ENCODE results near the gene AMBRA1. TPM values are rescaled to one million over a fixed set of nuclear protein-coding genes. Genes with fewer than 3 reads are reported as not detected.
A peak's percentile ranks its signal among the peaks of the same experiment; 100 is the strongest.

AMBRA1 gene
- total RNA-seq, 1 donor = 29.1 TPM

GRCh38 chr11:46562527-46562926, 31.3 kb downstream of the AMBRA1 start:
- Histone ChIP-seq H3K9me3 (ENCODE audit: low read depth, low read length) (no peaks in the 10 kb centered on the region), H3K4me3 (ENCODE audit: low read length) (no peak overlapping the region), H3K27me3 (ENCODE audit: insufficient read depth, low read length) (no peaks in the 10 kb centered on the region), H3K4me1 (ENCODE audit: insufficient read depth, low read length) (peaks cover 23% of the 10 kb centered on the region)

GRCh38 chr11:46560300-46560991, 33.4 kb downstream of the AMBRA1 start:
- Histone ChIP-seq H3K9me3 (ENCODE audit: low read depth, low read length) (no peaks in the 10 kb centered on the region), H3K4me3 (ENCODE audit: low read length) (peak overlapping the region; percentile 22), H3K4me1 (ENCODE audit: insufficient read depth, low read length) (peaks cover 23% of the 10 kb centered on the region), H3K27me3 (ENCODE audit: insufficient read depth, low read length) (no peaks in the 10 kb centered on the region)

- Histone ChIP-seq H3K4me3 (ENCODE audit: low read length) (no peak overlapping the region), H3K9me3 (ENCODE audit: low read depth, low read length) (no peaks in the 10 kb centered on the region), H3K4me1 (ENCODE audit: insufficient read depth, low read length) (peaks cover 25% of the 10 kb centered on the region), H3K27me3 (ENCODE audit: insufficient read depth, low read length) (no peaks in the 10 kb centered on the region)
Observed at GRCh38 chr11:46559815-46560214, 34.0 kb downstream of the AMBRA1 start.

- Histone ChIP-seq H3K9me3 (ENCODE audit: low read depth, low read length) (no peaks in the 10 kb centered on the region), H3K27me3 (ENCODE audit: insufficient read depth, low read length) (no peaks in the 10 kb centered on the region), H3K4me1 (ENCODE audit: insufficient read depth, low read length) (peaks cover 46% of the 10 kb centered on the region), H3K4me3 (ENCODE audit: low read length) (no peak overlapping the region)
Observed at GRCh38 chr11:46557684-46558151, 36.1 kb downstream of the AMBRA1 start.

- Histone ChIP-seq H3K4me1 (ENCODE audit: insufficient read depth, low read length) (peaks cover 28% of the 10 kb centered on the region), H3K4me3 (ENCODE audit: low read length) (no peak overlapping the region), H3K27me3 (ENCODE audit: insufficient read depth, low read length) (no peaks in the 10 kb centered on the region), H3K9me3 (ENCODE audit: low read depth, low read length) (no peaks in the 10 kb centered on the region)
Observed at GRCh38 chr11:46555267-46556054, 38.4 kb downstream of the AMBRA1 start.

- Histone ChIP-seq H3K27me3 (ENCODE audit: insufficient read depth, low read length) (no peaks in the 10 kb centered on the region), H3K4me3 (ENCODE audit: low read length) (no peak overlapping the region), H3K4me1 (ENCODE audit: insufficient read depth, low read length) (peaks cover 23% of the 10 kb centered on the region), H3K9me3 (ENCODE audit: low read depth, low read length) (no peaks in the 10 kb centered on the region)
Observed at GRCh38 chr11:46554213-46555147, 39.3 kb downstream of the AMBRA1 start.

- Histone ChIP-seq H3K4me1 (ENCODE audit: insufficient read depth, low read length) (peaks cover 23% of the 10 kb centered on the region), H3K4me3 (ENCODE audit: low read length) (no peak overlapping the region), H3K27me3 (ENCODE audit: insufficient read depth, low read length) (no peaks in the 10 kb centered on the region), H3K9me3 (ENCODE audit: low read depth, low read length) (no peaks in the 10 kb centered on the region)
Observed at GRCh38 chr11:46553814-46554212, 40.0 kb downstream of the AMBRA1 start.

GRCh38 chr11:46551261-46551660, 42.6 kb downstream of the AMBRA1 start:
- Histone ChIP-seq H3K27me3 (ENCODE audit: insufficient read depth, low read length) (no peaks in the 10 kb centered on the region), H3K4me3 (ENCODE audit: low read length) (no peak overlapping the region), H3K4me1 (ENCODE audit: insufficient read depth, low read length) (peaks cover 23% of the 10 kb centered on the region), H3K9me3 (ENCODE audit: low read depth, low read length) (no peaks in the 10 kb centered on the region)

GRCh38 chr11:46547579-46547978, 46.2 kb downstream of the AMBRA1 start:
- Histone ChIP-seq H3K9me3 (ENCODE audit: low read depth, low read length) (no peaks in the 10 kb centered on the region), H3K4me3 (ENCODE audit: low read length) (no peak overlapping the region), H3K27me3 (ENCODE audit: insufficient read depth, low read length) (no peaks in the 10 kb centered on the region), H3K4me1 (ENCODE audit: insufficient read depth, low read length) (no peaks in the 10 kb centered on the region)

GRCh38 chr11:46543564-46543963, 50.3 kb downstream of the AMBRA1 start:
- no peaks in the 10 kb centered on the region for H3K27me3 ChIP-seq (ENCODE audit: insufficient read depth, low read length)
- no peaks in the 10 kb centered on the region for H3K4me1 ChIP-seq (ENCODE audit: insufficient read depth, low read length)
- H3K4me3 ChIP-seq (ENCODE audit: low read length) = no peak overlapping the region
- no peaks in the 10 kb centered on the region for H3K9me3 ChIP-seq (ENCODE audit: low read depth, low read length)

- Histone ChIP-seq H3K9me3 (ENCODE audit: low read depth, low read length) (no peaks in the 10 kb centered on the region), H3K4me3 (ENCODE audit: low read length) (no peak overlapping the region), H3K4me1 (ENCODE audit: insufficient read depth, low read length) (peaks cover 4% of the 10 kb centered on the region), H3K27me3 (ENCODE audit: insufficient read depth, low read length) (no peaks in the 10 kb centered on the region)
Observed at GRCh38 chr11:46541593-46542371, 52.0 kb downstream of the AMBRA1 start.

GRCh38 chr11:46540807-46541206, 53.0 kb downstream of the AMBRA1 start:
- no peak overlapping the region for H3K4me3 ChIP-seq (ENCODE audit: low read length)
- H3K9me3 ChIP-seq (ENCODE audit: low read depth, low read length) = no peaks in the 10 kb centered on the region
- H3K27me3 ChIP-seq (ENCODE audit: insufficient read depth, low read length) = no peaks in the 10 kb centered on the region
- peaks cover 4% of the 10 kb centered on the region for H3K4me1 ChIP-seq (ENCODE audit: insufficient read depth, low read length)

- Histone ChIP-seq H3K4me1 (ENCODE audit: insufficient read depth, low read length) (peaks cover 11% of the 10 kb centered on the region), H3K4me3 (ENCODE audit: low read length) (no peak overlapping the region), H3K27me3 (ENCODE audit: insufficient read depth, low read length) (no peaks in the 10 kb centered on the region), H3K9me3 (ENCODE audit: low read depth, low read length) (no peaks in the 10 kb centered on the region)
Observed at GRCh38 chr11:46537537-46538295, 56.1 kb downstream of the AMBRA1 start.

GRCh38 chr11:46537121-46537520, 56.7 kb downstream of the AMBRA1 start:
- peaks cover 11% of the 10 kb centered on the region for H3K4me1 ChIP-seq (ENCODE audit: insufficient read depth, low read length)
- no peak overlapping the region for H3K4me3 ChIP-seq (ENCODE audit: low read length)
- H3K27me3 ChIP-seq (ENCODE audit: insufficient read depth, low read length) = no peaks in the 10 kb centered on the region
- no peaks in the 10 kb centered on the region for H3K9me3 ChIP-seq (ENCODE audit: low read depth, low read length)
